HG03280 (cell line): ENCODE data around the gene ZFP1.
"Not testable (repeated sequence)": the region's sequence is repeated elsewhere in the genome, so short reads cannot be mapped to it uniquely, and the experiment has no call there.

Experiments used
- ATAC-seq: cut with Tn5 transposase; IDR thresholded peaks from one replicate; pipeline ENCODE4 v1.9.1; 2021; ENCODE audit warnings: mild to moderate bottlenecking, moderate library complexity; ENCODE audit not compliant: unreplicated experiment

Gene ZFP1

GRCh38 chr16:75112734-75113491 lies 35.4 kb upstream of the ZFP1 start:
- ATAC-seq = no peak

- ATAC-seq = no peak
Measured at GRCh38 chr16:75113541-75114121, 34.7 kb upstream of the ZFP1 start.

DNA sequence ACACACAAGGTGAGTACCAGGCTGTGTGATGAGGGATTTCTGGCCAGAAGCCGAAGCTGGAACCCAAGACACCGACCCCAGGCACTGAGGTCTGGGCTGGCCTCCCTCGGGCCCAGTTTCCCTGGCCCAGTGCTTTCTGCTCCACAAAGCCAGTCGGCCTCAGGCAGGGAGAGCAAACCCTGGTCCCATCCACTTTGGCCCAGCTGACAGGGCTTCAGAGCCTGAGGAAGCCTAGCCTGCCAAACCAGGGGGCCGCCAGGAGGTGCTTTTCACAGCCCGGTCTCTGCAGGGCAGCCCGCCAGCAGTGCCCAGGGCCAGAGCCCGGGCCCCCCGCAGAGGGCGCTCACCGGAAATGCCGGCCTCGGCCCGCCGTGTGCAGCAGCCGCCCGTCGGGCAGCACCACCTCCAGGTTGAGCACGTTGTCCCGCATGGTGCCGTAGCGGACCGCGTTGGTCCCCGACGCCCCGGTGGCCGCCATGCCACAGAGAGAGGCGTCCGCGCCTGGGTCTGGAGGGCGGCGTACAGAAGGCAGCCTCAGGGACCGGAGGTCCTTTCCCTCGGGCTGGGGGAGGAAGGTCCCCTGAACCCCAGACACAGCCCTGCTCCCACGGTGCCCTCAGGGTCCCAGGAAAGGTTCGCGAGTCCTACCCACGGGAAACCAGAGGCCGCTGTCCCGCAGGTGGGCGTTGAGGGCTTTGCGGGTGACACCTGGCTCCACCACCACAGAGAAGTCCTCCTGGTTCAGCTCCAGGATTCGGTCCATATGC lies 34.0 kb upstream of the ZFP1 start:
- ATAC-seq = no peak

DNA sequence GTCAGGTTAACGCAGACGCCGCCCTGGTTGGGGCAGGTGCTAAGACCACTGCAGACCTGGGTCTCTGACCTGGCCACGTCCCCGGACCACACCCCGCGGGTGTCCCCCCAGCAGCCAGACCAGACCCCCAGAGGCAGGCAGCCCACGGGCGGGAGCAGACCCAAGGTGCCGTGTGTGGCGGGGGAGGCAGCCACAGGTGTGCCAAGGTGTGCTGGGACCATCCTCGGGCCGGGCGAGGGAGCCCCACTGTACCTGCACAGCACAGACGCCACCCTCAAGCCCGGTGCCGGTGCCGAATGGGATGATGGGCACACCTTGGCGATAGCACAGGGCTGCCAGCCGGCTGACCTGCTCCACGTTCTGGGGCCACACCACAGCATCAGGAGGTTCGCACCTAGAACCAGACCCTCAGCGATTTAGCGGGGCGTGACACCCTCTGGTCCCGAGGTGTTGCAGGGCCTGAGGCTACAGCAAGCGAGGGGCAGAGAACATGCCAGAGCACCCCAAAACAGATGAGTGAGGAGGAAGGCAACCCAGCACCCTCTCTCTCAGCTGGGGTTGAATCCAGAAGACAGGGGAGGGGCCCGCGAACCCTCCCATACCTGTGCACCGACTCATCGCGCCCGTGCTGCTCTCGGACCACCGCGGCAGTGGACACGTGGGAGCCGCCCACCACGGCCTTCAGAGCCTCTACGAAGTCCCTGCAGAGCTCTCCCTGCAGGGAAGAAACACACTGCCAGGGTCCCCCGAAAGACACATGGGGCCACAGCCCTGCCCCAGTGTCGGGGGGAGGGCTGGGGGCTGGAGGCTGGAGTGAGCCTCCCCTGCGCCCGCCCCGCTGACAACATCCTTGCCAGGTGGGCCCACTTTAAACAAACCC lies 33.1 kb upstream of the ZFP1 start:
- no peak for ATAC-seq

- no peak for ATAC-seq
Measured at GRCh38 chr16:75116081-75116910, 32.0 kb upstream of the ZFP1 start, which contains the start of gene LDHD. Gene LDHD, minus strand, starts transcription at chr16:75116780. Its CDS starts 60 bp downstream, at chr16:75116720.

- ATAC-seq = no peak
Measured at GRCh38 chr16:75116911-75117245, 31.4 kb upstream of the ZFP1 start.

GRCh38 chr16:75118943-75119539 lies 29.3 kb upstream of the ZFP1 start:
- no peak for ATAC-seq

DNA sequence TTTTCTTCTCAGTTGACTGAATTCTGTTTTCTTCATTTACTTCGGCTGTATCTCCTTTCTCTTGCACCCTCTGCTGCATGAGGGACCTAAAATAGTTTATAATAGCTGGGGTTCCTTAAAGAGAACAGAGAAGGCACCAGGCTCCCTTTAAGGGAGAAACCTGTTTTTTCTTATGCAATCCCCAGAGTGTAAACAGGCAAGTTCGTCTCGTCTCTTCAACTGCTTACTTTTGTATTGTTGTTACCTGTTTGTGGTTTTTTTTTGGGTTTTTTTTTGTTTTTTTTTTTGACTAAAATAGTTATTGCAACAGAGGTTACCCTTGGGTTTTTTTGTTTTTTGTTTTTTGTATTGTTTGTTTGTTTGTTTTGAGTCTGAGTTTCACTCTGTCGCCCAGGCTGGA lies 28.1 kb upstream of the ZFP1 start:
- no peak for ATAC-seq

GRCh38 chr16:75121949-75122568 lies 26.3 kb upstream of the ZFP1 start:
- ATAC-seq = no peak

DNA sequence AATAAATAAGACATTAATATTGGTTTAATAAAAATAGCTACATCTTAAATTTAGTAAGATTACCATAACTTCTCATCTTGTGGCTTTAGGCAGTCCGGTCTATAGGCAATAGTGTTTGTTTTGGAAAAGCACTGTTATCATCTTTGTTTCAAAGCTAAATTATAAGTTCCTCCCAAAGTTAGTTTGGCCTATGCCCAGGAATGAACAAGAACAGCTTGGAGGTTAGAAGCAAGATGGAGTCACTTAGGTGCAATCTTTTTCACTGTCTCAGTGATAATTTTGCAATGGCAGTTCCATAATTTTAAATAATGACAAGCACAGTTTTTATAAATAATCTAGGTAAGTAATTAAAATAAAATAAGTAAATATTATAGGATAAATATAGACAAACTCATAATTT lies 25.7 kb upstream of the ZFP1 start:
- ATAC-seq = no peak

GRCh38 chr16:75127713-75128415 lies 20.5 kb upstream of the ZFP1 start:
- no peak for ATAC-seq

DNA sequence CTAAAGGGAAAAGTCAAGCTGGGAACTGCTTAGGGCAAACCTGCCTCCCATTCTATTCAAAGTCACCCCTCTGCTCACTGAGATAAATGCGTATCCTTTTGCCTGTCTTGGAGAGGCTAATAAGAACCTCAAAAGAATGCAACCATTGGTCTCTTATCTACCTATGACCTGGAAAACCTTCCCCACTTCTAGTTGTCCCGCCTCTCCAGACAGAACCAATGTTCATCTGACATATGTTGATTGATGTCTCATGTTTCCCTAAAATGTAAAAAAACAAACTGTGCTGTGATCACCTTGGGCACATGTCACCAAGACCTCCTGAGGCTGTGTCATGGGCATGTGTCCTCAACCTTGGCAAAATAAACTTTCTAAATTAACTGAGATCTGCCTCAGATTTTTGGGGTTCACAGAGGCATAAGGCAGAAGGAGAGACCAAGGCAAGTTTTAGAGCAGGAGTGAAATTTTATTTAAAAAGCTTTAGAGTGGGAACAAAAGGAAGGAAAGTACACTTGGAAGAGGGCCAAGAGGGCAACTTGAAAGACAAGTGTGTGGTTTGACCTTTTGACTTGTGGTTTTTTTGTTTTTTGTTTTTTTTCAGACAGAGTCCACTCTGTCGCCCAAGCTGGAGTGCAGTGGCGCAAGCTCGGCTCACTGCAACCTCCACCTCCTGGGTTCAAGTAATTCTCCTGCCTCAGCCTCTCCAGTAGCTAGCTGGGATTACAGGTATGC lies 18.7 kb upstream of the ZFP1 start:
- not testable (repeated sequence) for ATAC-seq

DNA sequence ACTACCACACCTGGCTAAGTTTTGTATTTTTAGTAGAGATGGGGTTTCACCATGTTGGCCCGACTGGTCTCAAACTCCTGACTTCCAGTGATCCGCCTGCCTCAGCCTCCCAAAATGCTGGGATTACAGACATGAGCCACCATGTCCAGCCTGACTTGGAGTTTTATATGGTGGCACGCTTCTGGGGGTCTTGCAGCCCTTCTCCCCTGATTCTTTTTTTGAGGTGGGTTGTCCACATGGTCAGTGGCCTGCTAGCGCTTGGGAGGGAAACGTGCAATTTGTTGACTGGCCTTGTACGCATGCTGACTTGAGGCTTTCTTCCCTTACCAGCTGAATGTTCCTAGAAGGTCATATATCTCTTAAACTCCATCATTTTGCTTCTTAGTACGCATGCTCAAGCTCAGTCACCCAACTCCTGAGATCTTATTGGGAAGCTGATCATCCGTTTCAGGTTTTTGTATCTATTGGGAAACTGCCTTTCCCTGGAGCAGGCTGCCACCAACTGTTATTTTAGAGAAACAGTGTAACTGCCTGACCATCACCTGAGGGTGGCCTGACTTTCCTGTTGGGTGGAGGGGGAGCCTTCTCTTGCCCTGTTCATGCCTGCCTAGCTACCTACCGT lies 18.1 kb upstream of the ZFP1 start:
- no peak for ATAC-seq

GRCh38 chr16:75131081-75131480 lies 17.2 kb upstream of the ZFP1 start:
- no peak for ATAC-seq

- no peak for ATAC-seq
Measured at GRCh38 chr16:75138233-75138632, 10.1 kb upstream of the ZFP1 start.

GRCh38 chr16:75138636-75139035 lies 9.7 kb upstream of the ZFP1 start:
- no peak for ATAC-seq

GRCh38 chr16:75139498-75139897 lies 8.8 kb upstream of the ZFP1 start:
- ATAC-seq = no peak

- no peak for ATAC-seq
Measured at GRCh38 chr16:75143941-75144340, 4.4 kb upstream of the ZFP1 start.
